GM15510 (cell line): ENCODE measurements around the gene SOS1.

ENCODE experiments used
- POLR2A ChIP-seq: IDR thresholded peaks from 3 replicates; pipeline ENCODE4 v1.6.1; 2011; ENCODE audit warnings: borderline replicate concordance; ENCODE audit not compliant: insufficient read length; ENCODE audit errors: extremely low read depth

SOS1 gene

DNA sequence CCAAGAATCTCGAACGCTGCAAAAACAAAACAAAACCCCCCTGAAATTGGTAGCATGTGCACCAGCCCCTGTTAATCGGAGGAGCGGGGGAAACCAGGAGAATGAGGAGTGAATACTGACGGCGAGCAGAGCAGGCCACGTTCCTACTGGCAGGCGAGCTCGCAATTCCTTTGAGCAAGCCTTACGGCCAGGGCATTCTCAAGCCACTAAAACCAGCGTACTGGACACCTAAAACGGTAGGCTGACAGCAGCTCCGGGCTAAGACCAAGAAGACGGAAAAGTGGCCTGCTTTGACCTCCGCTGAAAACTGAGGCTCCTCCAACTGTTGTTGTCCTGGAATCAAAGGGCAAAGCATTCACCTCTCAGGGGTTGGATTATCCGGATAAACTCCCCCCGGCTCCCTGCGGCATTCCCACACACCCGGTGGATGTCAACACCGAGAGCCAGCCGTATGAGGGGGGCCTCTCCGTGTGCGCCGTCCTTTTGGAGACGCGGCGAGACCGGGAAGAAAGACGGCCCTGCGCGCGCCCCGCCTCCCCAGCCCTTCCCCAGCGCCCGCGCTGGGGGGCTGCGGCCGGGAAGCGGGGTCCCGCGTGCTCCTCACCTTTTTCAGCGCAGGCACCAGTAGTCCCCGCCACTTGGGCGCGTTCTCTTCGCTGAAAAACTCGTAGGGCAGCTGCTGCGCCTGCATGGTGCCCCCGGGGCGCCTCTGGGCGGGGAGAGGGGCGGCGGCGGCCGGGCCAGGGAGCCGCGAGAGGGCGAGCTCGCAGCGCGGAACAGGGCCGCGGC is 925 bp downstream of the SOS1 start:
- no peak for TF ChIP-seq POLR2A

GRCh38 chr2:39118786-39119499 is 1.9 kb downstream of the SOS1 start:
- no peak for TF ChIP-seq POLR2A

DNA sequence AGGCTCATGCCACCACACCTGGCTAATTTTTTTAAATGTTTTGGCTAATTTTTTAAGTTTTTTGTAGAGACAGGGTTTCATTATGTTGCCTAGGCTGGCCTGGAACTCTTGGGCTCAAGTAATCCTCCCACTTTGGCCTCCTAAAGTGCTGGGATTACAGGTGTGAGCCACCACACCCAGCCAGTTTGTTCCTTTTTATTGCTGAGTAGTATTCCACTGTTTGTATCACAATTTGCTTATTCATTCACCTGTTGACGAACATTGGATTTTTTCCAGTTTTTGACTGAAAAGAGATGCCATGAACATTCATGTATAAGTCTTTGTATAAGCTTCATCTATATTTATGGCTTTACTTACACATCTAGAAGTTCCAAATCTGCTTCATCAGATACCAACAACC is 5.3 kb downstream of the SOS1 start:
- TF ChIP-seq POLR2A: no peak

DNA sequence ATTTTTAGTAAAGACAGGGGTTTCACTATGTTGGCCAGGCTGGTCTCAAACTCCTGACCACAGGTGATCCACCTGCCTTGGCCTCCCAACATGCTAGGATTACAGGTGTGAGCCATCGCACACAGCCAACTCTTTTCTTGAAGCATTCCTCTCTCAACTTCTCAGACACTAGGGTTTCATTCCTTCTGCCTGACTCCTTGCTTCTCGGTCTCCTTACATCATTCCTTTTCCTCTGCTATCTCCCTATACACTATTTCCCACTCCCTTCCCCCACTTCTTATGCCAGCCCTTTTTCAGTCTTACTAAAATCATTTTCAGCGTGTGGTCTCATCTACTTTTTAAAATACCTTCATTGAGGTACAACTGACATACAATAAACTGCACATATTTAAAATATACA is 6.1 kb downstream of the SOS1 start:
- TF ChIP-seq POLR2A: no peak

- TF ChIP-seq POLR2A: no peak
Observed at GRCh38 chr2:39109537-39109936, 11.3 kb downstream of the SOS1 start.

GRCh38 chr2:39108377-39108776 is 12.5 kb downstream of the SOS1 start:
- no peak for TF ChIP-seq POLR2A

GRCh38 chr2:39107724-39108273 is 13.1 kb downstream of the SOS1 start:
- TF ChIP-seq POLR2A: no peak

- no peak for TF ChIP-seq POLR2A
Observed at GRCh38 chr2:39107156-39107555, 13.7 kb downstream of the SOS1 start.

DNA sequence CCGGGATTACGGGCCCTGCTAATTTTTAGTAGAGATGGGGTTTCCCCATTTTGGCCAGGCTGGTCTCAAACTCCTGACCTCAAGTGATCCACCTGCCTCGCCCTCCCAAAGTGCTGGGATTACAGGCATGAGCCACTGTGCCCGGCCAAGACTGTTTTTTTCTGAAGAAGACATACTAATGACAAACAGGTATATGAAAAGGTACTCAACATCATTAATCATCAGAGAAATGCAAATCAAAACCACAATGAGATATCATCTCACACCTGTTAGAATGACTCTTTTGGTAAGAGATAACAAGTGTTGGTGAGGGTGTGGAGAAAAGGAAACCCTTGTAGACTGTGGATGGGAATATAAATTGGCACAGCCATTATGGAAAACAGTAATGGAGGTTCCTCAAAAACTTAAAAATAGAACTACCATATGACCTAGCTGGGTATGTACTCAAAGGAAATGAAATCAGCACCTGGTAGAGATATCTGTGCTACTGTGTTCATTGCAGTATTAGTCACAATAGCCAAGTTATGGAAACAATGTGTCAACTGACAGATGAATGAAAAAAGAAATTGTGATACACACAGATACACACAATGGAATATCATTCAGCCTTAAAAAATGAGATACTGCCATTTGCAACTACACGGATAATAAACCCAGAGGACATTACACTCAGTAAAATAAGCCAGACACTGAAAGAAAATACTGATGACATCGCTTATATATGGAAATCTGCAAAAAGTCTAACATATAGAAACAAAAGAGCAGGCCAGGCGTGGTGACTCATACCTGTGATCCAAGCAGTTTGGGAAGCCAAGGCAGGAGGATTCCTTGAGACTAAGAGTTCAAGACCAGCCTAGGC is 20.8 kb downstream of the SOS1 start:
- TF ChIP-seq POLR2A: no peak

DNA sequence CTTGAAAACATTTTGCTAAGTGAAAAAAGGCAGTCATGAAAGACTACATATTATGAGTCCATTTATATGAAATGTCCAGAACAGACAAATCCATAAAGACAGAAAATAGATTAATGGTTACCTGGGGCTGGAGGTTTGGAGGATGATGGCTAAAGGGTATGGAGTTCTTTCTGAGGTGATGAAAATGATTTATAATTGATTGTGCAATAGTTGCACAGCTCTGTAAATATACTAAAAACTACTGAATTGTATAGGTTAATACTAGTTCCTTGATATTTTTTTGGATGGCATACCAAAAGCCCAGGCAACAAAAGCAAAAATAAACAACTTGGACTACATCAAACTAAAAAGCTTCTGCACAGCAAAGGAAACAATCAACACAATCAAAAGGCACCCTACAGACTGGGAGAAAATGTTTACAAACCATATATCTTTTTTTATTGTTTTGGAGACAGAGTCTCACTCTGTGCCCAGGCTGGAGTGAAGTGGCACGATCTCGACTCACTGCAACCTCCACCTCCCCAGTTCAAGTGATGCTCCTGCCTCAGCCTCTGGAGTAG is 21.5 kb downstream of the SOS1 start:
- TF ChIP-seq POLR2A: no peak

GRCh38 chr2:39095624-39096023 is 25.2 kb downstream of the SOS1 start:
- TF ChIP-seq POLR2A: no peak

- TF ChIP-seq POLR2A: no peak
Observed at GRCh38 chr2:39094717-39095363, 26.0 kb downstream of the SOS1 start.

- TF ChIP-seq POLR2A: no peak
Observed at GRCh38 chr2:39093218-39093898, 27.5 kb downstream of the SOS1 start.
